ENCODE results near the gene CFAP45.
A peak's percentile ranks its signal among the peaks of the same experiment; 100 is the strongest.

Gene CFAP45

GRCh38 chr1:159891275-159892157 is 8.4 kb downstream of the CFAP45 start:
- Histone ChIP-seq H3K27ac (ENCODE audit: low read depth, low read length) (no peak overlapping the region), H3K4me3 (ENCODE audit: low read depth in 1 of 5, low read length in 5 of 5) (no peak overlapping the region), H3K4me1 (ENCODE audit: control insufficient read depth in 5 of 5, insufficient read depth in 5 of 5, low read length in 5 of 5) (peaks cover 6 to 40% (median 22%) of the 10 kb centered on the region in 5 donors), H3K9ac (ENCODE audit: low read length in 5 of 5) (no peak overlapping the region), H3K36me3 (ENCODE audit: control insufficient read depth in 5 of 5, insufficient read depth in 5 of 5, low read length in 5 of 5) (no peaks in the 10 kb centered on the region), H3K9me3 (ENCODE audit: control insufficient read depth in 5 of 5, low read length in 5 of 5) (no peaks in the 10 kb centered on the region), H3K27me3 (ENCODE audit: control insufficient read depth in 5 of 5, insufficient read depth in 4 of 5, low read length in 5 of 5) (no peaks in the 10 kb centered on the region)

- H3K27ac ChIP-seq (ENCODE audit: low read depth, low read length) = peak overlapping the region; percentile 59
- peak overlapping the region; percentile 14 to 40 (median 18) for H3K4me3 ChIP-seq (ENCODE audit: low read depth in 1 of 5, low read length in 5 of 5)
- peaks cover 6 to 29% (median 15%) of the 10 kb centered on the region in 5 donors for H3K4me1 ChIP-seq (ENCODE audit: control insufficient read depth in 5 of 5, insufficient read depth in 5 of 5, low read length in 5 of 5)
- peak overlapping the region in 3 of 5 donors; percentile 33 to 43 (median 41) for H3K9ac ChIP-seq (ENCODE audit: low read length in 5 of 5)
- H3K9me3 ChIP-seq (ENCODE audit: control insufficient read depth in 5 of 5, low read length in 5 of 5) = no peaks in the 10 kb centered on the region
- no peaks in the 10 kb centered on the region for H3K27me3 ChIP-seq (ENCODE audit: control insufficient read depth in 5 of 5, insufficient read depth in 4 of 5, low read length in 5 of 5)
- no peaks in the 10 kb centered on the region for H3K36me3 ChIP-seq (ENCODE audit: control insufficient read depth in 5 of 5, insufficient read depth in 5 of 5, low read length in 5 of 5)
Measured at GRCh38 chr1:159890390-159890789, 9.6 kb downstream of the CFAP45 start.

- Histone ChIP-seq H3K4me1 (ENCODE audit: control insufficient read depth in 5 of 5, insufficient read depth in 5 of 5, low read length in 5 of 5) (peaks cover 6 to 25% (median 13%) of the 10 kb centered on the region in 5 donors), H3K27me3 (ENCODE audit: control insufficient read depth in 5 of 5, insufficient read depth in 4 of 5, low read length in 5 of 5) (no peaks in the 10 kb centered on the region), H3K9ac (ENCODE audit: low read length in 5 of 5) (peak overlapping the region in 1 of 5 donors; percentile 33), H3K36me3 (ENCODE audit: control insufficient read depth in 5 of 5, insufficient read depth in 5 of 5, low read length in 5 of 5) (no peaks in the 10 kb centered on the region), H3K4me3 (ENCODE audit: low read depth in 1 of 5, low read length in 5 of 5) (peak overlapping the region; percentile 14 to 40 (median 18)), H3K27ac (ENCODE audit: low read depth, low read length) (peak overlapping the region; percentile 59), H3K9me3 (ENCODE audit: control insufficient read depth in 5 of 5, low read length in 5 of 5) (no peaks in the 10 kb centered on the region)
Measured at GRCh38 chr1:159889821-159890252, 10.1 kb downstream of the CFAP45 start.

GRCh38 chr1:159889202-159889601 is 10.8 kb downstream of the CFAP45 start:
- peaks cover 6 to 25% (median 13%) of the 10 kb centered on the region in 5 donors for H3K4me1 ChIP-seq (ENCODE audit: control insufficient read depth in 5 of 5, insufficient read depth in 5 of 5, low read length in 5 of 5)
- no peaks in the 10 kb centered on the region for H3K36me3 ChIP-seq (ENCODE audit: control insufficient read depth in 5 of 5, insufficient read depth in 5 of 5, low read length in 5 of 5)
- H3K27ac ChIP-seq (ENCODE audit: low read depth, low read length) = peak overlapping the region; percentile 59
- H3K9me3 ChIP-seq (ENCODE audit: control insufficient read depth in 5 of 5, low read length in 5 of 5) = no peaks in the 10 kb centered on the region
- no peak overlapping the region for H3K9ac ChIP-seq (ENCODE audit: low read length in 5 of 5)
- no peaks in the 10 kb centered on the region for H3K27me3 ChIP-seq (ENCODE audit: control insufficient read depth in 5 of 5, insufficient read depth in 4 of 5, low read length in 5 of 5)
- no peak overlapping the region for H3K4me3 ChIP-seq (ENCODE audit: low read depth in 1 of 5, low read length in 5 of 5)

- Histone ChIP-seq H3K27me3 (ENCODE audit: control insufficient read depth in 5 of 5, insufficient read depth in 4 of 5, low read length in 5 of 5) (no peaks in the 10 kb centered on the region), H3K4me1 (ENCODE audit: control insufficient read depth in 5 of 5, insufficient read depth in 5 of 5, low read length in 5 of 5) (peaks cover 0 to 11% (median 4%) of the 10 kb centered on the region in 5 donors), H3K4me3 (ENCODE audit: low read depth in 1 of 5, low read length in 5 of 5) (no peak overlapping the region), H3K9me3 (ENCODE audit: control insufficient read depth in 5 of 5, low read length in 5 of 5) (no peaks in the 10 kb centered on the region), H3K27ac (ENCODE audit: low read depth, low read length) (no peak overlapping the region), H3K9ac (ENCODE audit: low read length in 5 of 5) (no peak overlapping the region), H3K36me3 (ENCODE audit: control insufficient read depth in 5 of 5, insufficient read depth in 5 of 5, low read length in 5 of 5) (no peaks in the 10 kb centered on the region)
Measured at GRCh38 chr1:159884296-159884695, 15.7 kb downstream of the CFAP45 start.

GRCh38 chr1:159883134-159883533 is 16.8 kb downstream of the CFAP45 start:
- no peak overlapping the region for H3K9ac ChIP-seq (ENCODE audit: low read length in 5 of 5)
- H3K4me1 ChIP-seq (ENCODE audit: control insufficient read depth in 5 of 5, insufficient read depth in 5 of 5, low read length in 5 of 5) = peaks cover 0 to 8% (median 3%) of the 10 kb centered on the region in 5 donors
- no peaks in the 10 kb centered on the region for H3K9me3 ChIP-seq (ENCODE audit: control insufficient read depth in 5 of 5, low read length in 5 of 5)
- H3K27me3 ChIP-seq (ENCODE audit: control insufficient read depth in 5 of 5, insufficient read depth in 4 of 5, low read length in 5 of 5) = no peaks in the 10 kb centered on the region
- no peak overlapping the region for H3K4me3 ChIP-seq (ENCODE audit: low read depth in 1 of 5, low read length in 5 of 5)
- no peak overlapping the region for H3K27ac ChIP-seq (ENCODE audit: low read depth, low read length)
- H3K36me3 ChIP-seq (ENCODE audit: control insufficient read depth in 5 of 5, insufficient read depth in 5 of 5, low read length in 5 of 5) = no peaks in the 10 kb centered on the region

- H3K9me3 ChIP-seq (ENCODE audit: control insufficient read depth in 5 of 5, low read length in 5 of 5) = no peaks in the 10 kb centered on the region
- H3K36me3 ChIP-seq (ENCODE audit: control insufficient read depth in 5 of 5, insufficient read depth in 5 of 5, low read length in 5 of 5) = no peaks in the 10 kb centered on the region
- no peak overlapping the region for H3K4me3 ChIP-seq (ENCODE audit: low read depth in 1 of 5, low read length in 5 of 5)
- H3K27me3 ChIP-seq (ENCODE audit: control insufficient read depth in 5 of 5, insufficient read depth in 4 of 5, low read length in 5 of 5) = no peaks in the 10 kb centered on the region
- no peak overlapping the region for H3K9ac ChIP-seq (ENCODE audit: low read length in 5 of 5)
- H3K4me1 ChIP-seq (ENCODE audit: control insufficient read depth in 5 of 5, insufficient read depth in 5 of 5, low read length in 5 of 5) = peaks cover 0 to 8% (median 3%) of the 10 kb centered on the region in 5 donors
- no peak overlapping the region for H3K27ac ChIP-seq (ENCODE audit: low read depth, low read length)
Measured at GRCh38 chr1:159882527-159882862, 17.5 kb downstream of the CFAP45 start.

- Histone ChIP-seq H3K27ac (ENCODE audit: low read depth, low read length) (no peak overlapping the region), H3K9ac (ENCODE audit: low read length in 5 of 5) (no peak overlapping the region), H3K4me1 (ENCODE audit: control insufficient read depth in 5 of 5, insufficient read depth in 5 of 5, low read length in 5 of 5) (peaks cover 0 to 8% (median 3%) of the 10 kb centered on the region in 5 donors), H3K27me3 (ENCODE audit: control insufficient read depth in 5 of 5, insufficient read depth in 4 of 5, low read length in 5 of 5) (no peaks in the 10 kb centered on the region), H3K36me3 (ENCODE audit: control insufficient read depth in 5 of 5, insufficient read depth in 5 of 5, low read length in 5 of 5) (no peaks in the 10 kb centered on the region), H3K9me3 (ENCODE audit: control insufficient read depth in 5 of 5, low read length in 5 of 5) (no peaks in the 10 kb centered on the region), H3K4me3 (ENCODE audit: low read depth in 1 of 5, low read length in 5 of 5) (no peak overlapping the region)
Measured at GRCh38 chr1:159881622-159882526, 18.1 kb downstream of the CFAP45 start.

GRCh38 chr1:159880430-159880829 is 19.5 kb downstream of the CFAP45 start:
- H3K9me3 ChIP-seq (ENCODE audit: control insufficient read depth in 5 of 5, low read length in 5 of 5) = no peaks in the 10 kb centered on the region
- no peaks in the 10 kb centered on the region for H3K36me3 ChIP-seq (ENCODE audit: control insufficient read depth in 5 of 5, insufficient read depth in 5 of 5, low read length in 5 of 5)
- H3K27me3 ChIP-seq (ENCODE audit: control insufficient read depth in 5 of 5, insufficient read depth in 4 of 5, low read length in 5 of 5) = no peaks in the 10 kb centered on the region
- H3K4me3 ChIP-seq (ENCODE audit: low read depth in 1 of 5, low read length in 5 of 5) = no peak overlapping the region
- H3K4me1 ChIP-seq (ENCODE audit: control insufficient read depth in 5 of 5, insufficient read depth in 5 of 5, low read length in 5 of 5) = peaks cover 0 to 8% (median 3%) of the 10 kb centered on the region in 5 donors
- H3K9ac ChIP-seq (ENCODE audit: low read length in 5 of 5) = no peak overlapping the region
- no peak overlapping the region for H3K27ac ChIP-seq (ENCODE audit: low read depth, low read length)

GRCh38 chr1:159879977-159880376 is 20.0 kb downstream of the CFAP45 start:
- no peaks in the 10 kb centered on the region for H3K9me3 ChIP-seq (ENCODE audit: control insufficient read depth in 5 of 5, low read length in 5 of 5)
- H3K36me3 ChIP-seq (ENCODE audit: control insufficient read depth in 5 of 5, insufficient read depth in 5 of 5, low read length in 5 of 5) = no peaks in the 10 kb centered on the region
- H3K4me1 ChIP-seq (ENCODE audit: control insufficient read depth in 5 of 5, insufficient read depth in 5 of 5, low read length in 5 of 5) = peaks cover 0 to 8% (median 3%) of the 10 kb centered on the region in 5 donors
- H3K27ac ChIP-seq (ENCODE audit: low read depth, low read length) = no peak overlapping the region
- no peak overlapping the region for H3K9ac ChIP-seq (ENCODE audit: low read length in 5 of 5)
- H3K4me3 ChIP-seq (ENCODE audit: low read depth in 1 of 5, low read length in 5 of 5) = no peak overlapping the region
- no peaks in the 10 kb centered on the region for H3K27me3 ChIP-seq (ENCODE audit: control insufficient read depth in 5 of 5, insufficient read depth in 4 of 5, low read length in 5 of 5)
